Effector memory CD4-positive, alpha-beta T cell (primary cell): Measurements from ENCODE around the gene KIAA1586.
"Not testable (repeated sequence)": the region's sequence is repeated elsewhere in the genome, so short reads cannot be mapped to it uniquely, and the experiment has no call there.

Experiments
- DNase-seq, 3 donors: peaks; one replicate each; pipeline ENCODE4 v3.0.0-alpha.2; 2020
- H3K27ac ChIP-seq: 2 replicates; pipeline ENCODE4 v1.7.0; 2013; ENCODE audit warnings: mild to moderate bottlenecking, low read length, moderate library complexity; ENCODE audit not compliant: insufficient read depth, poor library complexity, severe bottlenecking
- H3K27me3 ChIP-seq: replicated peaks from 2 replicates; pipeline ENCODE4 v1.7.0; 2013; ENCODE audit warnings: mild to moderate bottlenecking, low read length; ENCODE audit not compliant: insufficient read depth, control insufficient read depth, poor library complexity, severe bottlenecking
- H3K36me3 ChIP-seq: 2 replicates; pipeline ENCODE4 v1.7.0; 2013; ENCODE audit warnings: mild to moderate bottlenecking, low read length, moderate library complexity; ENCODE audit not compliant: control insufficient read depth, insufficient read depth
- H3K4me1 ChIP-seq: 2 replicates; pipeline ENCODE4 v1.7.0; 2013; ENCODE audit warnings: low read length, mild to moderate bottlenecking; ENCODE audit not compliant: control insufficient read depth, insufficient read depth, poor library complexity, severe bottlenecking
- H3K4me3 ChIP-seq: 2 replicates; pipeline ENCODE4 v1.7.0; 2013; ENCODE audit warnings: low read length, low read depth, mild to moderate bottlenecking; ENCODE audit not compliant: insufficient read depth, poor library complexity, severe bottlenecking
- H3K9me3 ChIP-seq: 2 replicates; pipeline ENCODE4 v1.7.0; 2013; ENCODE audit warnings: mild to moderate bottlenecking, low read length, moderate library complexity; ENCODE audit not compliant: control insufficient read depth

Gene KIAA1586

GRCh38 chr6:57091375-57091774 is 44.9 kb downstream of the KIAA1586 start:
- H3K4me3 ChIP-seq, H3K9me3 ChIP-seq, H3K27ac ChIP-seq, H3K36me3 ChIP-seq, H3K27me3 ChIP-seq, DNase-seq: not testable (repeated sequence)
- peaks cover 10% of the 10 kb centered on the region for H3K4me1 ChIP-seq

- Histone ChIP-seq H3K27me3 (no peaks in the 10 kb centered on the region), H3K4me3 (no peak overlapping the region), H3K4me1 (peaks cover 10% of the 10 kb centered on the region), H3K36me3 (peaks cover 16% of the 10 kb centered on the region), H3K9me3 (no peaks in the 10 kb centered on the region), H3K27ac (no peak overlapping the region)
- no peak for DNase-seq
Measured at GRCh38 chr6:57094689-57095088, 48.2 kb downstream of the KIAA1586 start.

GRCh38 chr6:57097596-57097995 is 51.1 kb downstream of the KIAA1586 start:
- Histone ChIP-seq H3K9me3 (no peaks in the 10 kb centered on the region), H3K27me3 (no peaks in the 10 kb centered on the region), H3K36me3 (peaks cover 45% of the 10 kb centered on the region), H3K4me1 (peaks cover 4% of the 10 kb centered on the region), H3K4me3 (no peak overlapping the region), H3K27ac (no peak overlapping the region)
- DNase-seq, result no peak

- Histone ChIP-seq H3K4me1 (no peaks in the 10 kb centered on the region), H3K4me3 (no peak overlapping the region), H3K27me3 (no peaks in the 10 kb centered on the region), H3K27ac (no peak overlapping the region), H3K9me3 (no peaks in the 10 kb centered on the region), H3K36me3 (peaks cover 59% of the 10 kb centered on the region)
- DNase-seq, result no peak
Measured at GRCh38 chr6:57102976-57103375, 56.5 kb downstream of the KIAA1586 start.

GRCh38 chr6:57104336-57104735 is 57.8 kb downstream of the KIAA1586 start:
- Histone ChIP-seq H3K4me3 (no peak overlapping the region), H3K27ac (no peak overlapping the region), H3K4me1 (no peaks in the 10 kb centered on the region), H3K27me3 (no peaks in the 10 kb centered on the region), H3K9me3 (no peaks in the 10 kb centered on the region), H3K36me3 (peaks cover 47% of the 10 kb centered on the region)
- no peak for DNase-seq
